Right kidney (tissue), 1 donor: Measurements from ENCODE around the gene DNAJC25.
"Not testable (repeated sequence)": the region's sequence is repeated elsewhere in the genome, so short reads cannot be mapped to it uniquely, and the experiment has no call there.

Experiments used
- DNase-seq: peaks from one replicate; pipeline ENCODE4 v3.0.0-alpha.2; 2016

Gene DNAJC25

GRCh38 chr9:111663301-111663823 lies 32.2 kb downstream of the DNAJC25 start:
- no peak for DNase-seq

DNA sequence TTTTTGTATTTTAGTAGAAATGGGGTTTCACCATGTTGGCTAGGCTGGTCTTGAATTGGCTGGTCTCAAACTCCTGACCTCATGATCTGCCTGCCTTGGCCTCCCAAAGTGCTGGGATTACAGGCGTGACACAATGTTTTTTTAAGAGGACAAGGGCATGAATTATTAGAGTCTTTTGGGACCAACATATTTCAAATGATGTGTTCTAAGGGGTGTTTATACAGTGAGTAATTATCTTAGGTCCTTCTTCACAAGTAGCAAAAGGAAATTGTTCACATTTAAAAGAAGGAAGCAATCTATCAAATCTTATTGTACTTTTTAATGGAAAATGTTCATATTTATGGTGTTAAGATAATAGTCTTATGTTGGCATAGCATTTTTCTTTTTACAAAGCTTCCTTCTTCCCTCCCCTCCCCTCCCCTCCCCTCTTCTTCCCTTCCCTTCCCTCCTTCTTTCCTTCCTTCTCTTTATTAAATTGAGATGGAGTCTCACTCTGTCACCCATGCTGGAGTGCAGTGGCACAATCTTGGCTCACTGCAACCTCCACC lies 37.0 kb downstream of the DNAJC25 start:
- DNase-seq = no peak

DNA sequence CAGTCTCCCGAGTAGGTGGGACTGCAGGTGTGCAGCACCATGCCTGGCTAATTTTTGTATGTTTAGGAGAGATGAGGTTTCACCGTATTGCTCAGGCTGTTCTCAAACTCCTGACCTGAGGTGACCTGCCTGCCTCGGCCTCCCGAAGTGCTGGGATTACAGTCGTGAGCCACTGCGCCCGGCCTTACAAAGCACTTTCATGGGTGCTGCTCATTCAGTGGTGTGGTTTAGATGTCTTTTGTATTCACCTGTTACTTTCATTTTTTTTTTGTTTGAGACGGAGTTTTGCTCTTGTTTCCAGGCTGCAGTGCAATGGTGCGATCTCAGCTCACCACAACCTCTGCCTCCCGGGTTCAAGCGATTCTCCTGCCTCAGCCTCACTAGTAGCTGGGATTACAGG lies 37.5 kb downstream of the DNAJC25 start:
- DNase-seq = not testable (repeated sequence)

DNA sequence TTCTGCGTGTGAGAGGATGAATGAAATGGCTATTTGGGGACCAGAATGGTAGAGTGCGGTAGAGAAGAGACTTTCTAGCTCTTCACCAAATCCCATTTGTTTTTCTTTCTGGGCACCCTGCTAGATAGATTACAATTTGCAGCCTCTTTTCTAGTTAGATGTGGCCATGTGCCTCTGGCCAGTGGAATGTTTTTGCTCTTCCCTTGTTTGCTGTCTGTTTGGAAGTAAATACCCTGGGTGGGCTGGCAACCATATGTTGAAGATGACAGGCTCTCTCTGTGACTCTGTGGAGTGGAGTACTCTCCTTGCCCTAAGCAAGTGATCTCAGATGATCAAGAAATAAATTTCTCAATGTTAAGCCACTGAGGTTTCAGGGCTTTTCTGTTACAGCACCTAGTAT lies 43.2 kb downstream of the DNAJC25 start:
- DNase-seq = no peak

GRCh38 chr9:111676116-111676515 lies 45.0 kb downstream of the DNAJC25 start:
- DNase-seq = no peak

DNA sequence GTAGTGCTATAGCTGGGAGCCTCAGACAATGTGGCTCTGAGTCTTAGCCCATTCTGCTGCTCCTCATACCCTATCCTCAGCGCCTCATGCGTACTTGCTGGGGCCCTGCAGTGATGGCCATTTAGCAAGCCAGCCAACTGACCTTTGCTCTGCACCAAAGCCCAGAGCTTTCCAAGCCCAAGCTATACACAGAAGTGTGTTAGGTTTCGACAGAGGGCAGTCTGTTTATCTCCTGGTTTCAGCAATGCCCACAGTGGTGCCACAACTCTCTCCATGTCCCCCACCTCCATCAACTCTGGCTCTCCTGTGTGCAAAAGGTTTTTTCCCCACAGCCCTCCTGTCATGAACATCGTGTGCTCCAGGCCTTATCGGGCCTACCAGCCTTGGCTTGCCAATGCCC lies 47.2 kb downstream of the DNAJC25 start:
- no peak for DNase-seq

DNA sequence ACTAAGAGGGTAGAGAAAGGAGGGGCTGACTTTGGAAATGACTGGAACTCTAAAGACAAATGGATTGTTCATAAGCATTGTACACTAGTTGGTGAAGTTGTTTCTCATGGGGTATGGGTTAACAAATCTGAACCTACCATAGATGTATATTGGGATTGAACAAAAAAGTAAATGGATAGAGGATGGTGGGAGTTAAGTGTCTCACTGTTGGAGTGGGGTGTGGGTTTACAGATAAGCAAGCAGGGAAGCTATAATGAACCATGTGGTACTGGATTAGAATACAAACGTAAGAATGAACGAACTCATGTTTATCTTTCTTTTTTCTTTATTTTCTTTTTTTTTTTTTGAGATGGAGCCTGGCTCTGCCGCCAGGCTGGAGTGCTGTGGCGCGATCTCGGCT lies 48.1 kb downstream of the DNAJC25 start:
- no peak for DNase-seq

DNA sequence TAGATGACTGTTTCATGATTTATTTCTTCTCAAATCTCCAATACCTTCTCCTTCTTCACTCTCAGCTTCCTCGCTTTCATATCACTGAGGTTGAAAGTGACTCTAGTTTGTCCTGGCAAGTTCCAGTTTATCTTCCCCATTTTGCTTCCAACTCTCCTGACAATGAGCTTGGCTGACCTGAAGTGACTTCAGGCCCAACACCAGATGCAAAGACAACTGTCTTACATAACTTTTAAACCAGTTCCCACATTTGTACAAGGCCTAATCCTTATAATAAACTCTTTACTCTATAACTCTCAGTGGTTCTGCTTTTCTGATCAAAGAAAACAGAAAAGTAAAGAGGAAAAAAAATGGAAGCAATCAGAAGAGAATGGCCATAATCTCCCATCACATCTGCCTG lies 52.3 kb downstream of the DNAJC25 start:
- DNase-seq = no peak

GRCh38 chr9:111691672-111692329 lies 60.7 kb downstream of the DNAJC25 start:
- peak; percentile 10 for DNase-seq

DNA sequence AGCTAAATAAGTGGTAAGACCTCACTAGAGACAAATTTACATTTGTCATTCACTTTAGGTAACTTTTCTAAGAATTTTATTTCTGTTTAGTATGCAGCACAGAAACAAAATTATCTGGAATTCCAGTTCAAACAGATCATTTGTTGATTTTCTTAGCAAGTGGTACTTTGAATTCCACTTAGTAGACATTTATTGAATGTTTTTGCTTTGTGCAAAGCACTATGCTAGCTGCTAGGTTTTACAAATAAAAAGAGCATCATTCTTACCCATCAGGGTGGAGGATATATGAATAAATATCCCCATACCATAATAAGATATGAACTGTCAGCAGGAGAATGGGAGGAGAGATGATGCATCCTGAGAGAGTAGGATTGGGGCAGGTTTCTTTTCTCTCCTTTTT lies 65.7 kb downstream of the DNAJC25 start:
- DNase-seq = no peak

DNA sequence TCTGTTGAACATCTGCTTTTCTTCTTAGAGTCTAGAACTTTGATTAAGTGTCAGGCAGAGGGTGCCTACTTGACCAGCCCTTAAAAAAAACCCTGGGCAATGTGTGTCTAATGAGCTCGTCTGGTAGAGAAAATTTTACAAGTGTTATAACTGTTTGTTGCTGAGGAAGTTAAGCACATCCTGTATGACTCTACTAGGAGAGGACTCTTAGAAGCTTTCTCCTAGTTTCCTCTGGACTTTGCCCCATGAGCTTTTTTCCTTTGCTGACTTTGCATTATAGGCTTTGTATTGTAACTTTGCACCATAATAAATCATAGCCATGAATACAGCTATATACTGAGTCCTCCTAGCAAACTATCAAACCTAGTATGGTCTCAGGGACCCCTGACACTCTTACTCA lies 69.6 kb downstream of the DNAJC25 start:
- DNase-seq = no peak
